ENCODE measurements around the gene CES3. TPM values are rescaled to one million over a fixed set of nuclear protein-coding genes. Genes with fewer than 3 reads are reported as not detected.
"Not testable (repeated sequence)": the region's sequence is repeated elsewhere in the genome, so short reads cannot be mapped to it uniquely, and the experiment has no call there.

Gene CES3
- total and polyA plus RNA-seq, 2 experiments from 2014 or later = 6.4 to 12.8 TPM

DNA sequence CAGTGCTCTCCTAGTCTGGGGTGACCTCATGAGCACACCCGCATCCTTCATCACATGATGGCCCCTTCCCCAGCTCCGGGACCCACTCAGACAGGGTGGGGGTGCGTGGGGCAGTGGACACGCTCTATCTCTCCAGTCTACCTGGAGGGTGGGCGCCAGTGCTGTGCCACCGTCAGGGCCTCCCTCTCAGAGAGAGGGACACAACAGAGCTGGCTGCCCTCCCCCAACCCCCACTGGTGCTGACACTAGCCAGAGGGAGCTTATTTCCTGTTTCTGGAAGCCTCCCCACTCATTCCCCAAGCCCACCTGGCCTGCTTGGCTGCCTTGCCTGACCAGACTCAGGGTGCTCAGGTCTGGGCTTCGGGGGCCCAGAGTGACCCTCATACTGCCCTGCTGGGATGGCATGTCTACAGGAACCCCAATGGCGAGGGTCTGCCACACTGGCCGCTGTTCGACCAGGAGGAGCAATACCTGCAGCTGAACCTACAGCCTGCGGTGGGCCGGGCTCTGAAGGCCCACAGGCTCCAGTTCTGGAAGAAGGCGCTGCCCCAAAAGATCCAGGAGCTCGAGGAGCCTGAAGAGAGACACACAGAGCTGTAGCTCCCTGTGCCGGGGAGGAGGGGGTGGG, 17.5 kb upstream of the CES3 start:
- H3K36me3 ChIP-seq = peaks cover 28% of the 10 kb centered on the region
- no peaks in the 10 kb centered on the region for H3K4me1 ChIP-seq (ENCODE audit: low read depth)
- TF ChIP-seq, protein P1, sequence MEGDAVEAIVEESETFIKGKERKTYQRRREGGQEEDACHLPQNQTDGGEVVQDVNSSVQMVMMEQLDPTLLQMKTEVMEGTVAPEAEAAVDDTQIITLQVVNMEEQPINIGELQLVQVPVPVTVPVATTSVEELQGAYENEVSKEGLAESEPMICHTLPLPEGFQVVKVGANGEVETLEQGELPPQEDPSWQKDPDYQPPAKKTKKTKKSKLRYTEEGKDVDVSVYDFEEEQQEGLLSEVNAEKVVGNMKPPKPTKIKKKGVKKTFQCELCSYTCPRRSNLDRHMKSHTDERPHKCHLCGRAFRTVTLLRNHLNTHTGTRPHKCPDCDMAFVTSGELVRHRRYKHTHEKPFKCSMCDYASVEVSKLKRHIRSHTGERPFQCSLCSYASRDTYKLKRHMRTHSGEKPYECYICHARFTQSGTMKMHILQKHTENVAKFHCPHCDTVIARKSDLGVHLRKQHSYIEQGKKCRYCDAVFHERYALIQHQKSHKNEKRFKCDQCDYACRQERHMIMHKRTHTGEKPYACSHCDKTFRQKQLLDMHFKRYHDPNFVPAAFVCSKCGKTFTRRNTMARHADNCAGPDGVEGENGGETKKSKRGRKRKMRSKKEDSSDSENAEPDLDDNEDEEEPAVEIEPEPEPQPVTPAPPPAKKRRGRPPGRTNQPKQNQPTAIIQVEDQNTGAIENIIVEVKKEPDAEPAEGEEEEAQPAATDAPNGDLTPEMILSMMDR (IDR thresholded peaks at IDR 0.05; ENCODE audit: low read depth, low read length) = no peak
- peak overlapping the region; percentile 34 for H3K27ac ChIP-seq
- DNase-seq (ENCODE audit: low read depth in 1 of 2, low spot score in 1 of 2) = no peak
- no peak overlapping the region for H3K4me3 ChIP-seq
- H3K27me3 ChIP-seq = peaks cover 11% of the 10 kb centered on the region
- H3K9me3 ChIP-seq (ENCODE audit: low read depth) = no peaks in the 10 kb centered on the region

DNA sequence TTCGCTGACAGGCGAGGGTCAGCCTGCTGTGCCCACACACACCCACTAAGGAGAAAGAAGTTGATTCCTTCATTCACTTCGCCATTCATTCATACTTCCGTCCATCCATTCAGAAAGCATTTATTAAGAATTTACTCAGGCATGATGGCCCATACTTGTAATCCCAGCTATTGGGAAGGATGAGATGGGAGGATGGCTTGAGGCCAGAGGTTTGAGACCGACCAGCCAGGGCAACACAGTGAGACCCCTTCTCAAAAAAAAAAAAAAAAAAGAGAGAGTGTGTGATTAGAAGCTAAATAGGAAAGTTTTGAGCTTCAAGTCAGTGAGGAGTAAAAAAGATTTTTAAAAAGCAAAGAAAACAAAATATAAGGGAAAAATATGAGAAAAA, 17.0 kb upstream of the CES3 start:
- TF ChIP-seq, protein P1 (IDR thresholded peaks at IDR 0.05; ENCODE audit: low read depth, low read length) = no peak
- Histone ChIP-seq H3K27ac (peak overlapping the region; percentile 34), H3K4me1 (ENCODE audit: low read depth) (no peaks in the 10 kb centered on the region), H3K36me3 (peaks cover 24% of the 10 kb centered on the region), H3K4me3 (no peak overlapping the region), H3K9me3 (ENCODE audit: low read depth) (no peaks in the 10 kb centered on the region), H3K27me3 (peaks cover 16% of the 10 kb centered on the region)
- no peak for DNase-seq (ENCODE audit: low read depth in 1 of 2, low spot score in 1 of 2)

DNA sequence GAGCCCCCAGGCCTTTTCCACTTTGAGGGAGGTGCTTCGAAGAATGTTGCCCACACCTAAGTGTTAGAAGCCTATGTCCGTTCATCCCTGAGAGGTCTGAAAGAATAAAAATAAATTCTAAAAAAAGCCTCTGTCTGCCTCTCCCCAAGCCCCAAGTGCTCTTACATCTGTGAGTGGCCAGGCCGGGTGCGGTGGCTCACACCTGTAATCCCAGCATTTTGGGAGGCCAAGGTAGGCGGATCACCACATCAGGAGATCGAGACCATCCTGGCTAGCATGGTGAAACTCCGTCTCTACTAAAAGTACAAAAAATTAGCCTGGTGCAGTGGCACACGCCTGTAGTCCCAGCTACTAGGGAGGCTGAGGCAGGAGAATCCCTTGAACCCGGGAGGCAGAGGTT, 16.1 kb upstream of the CES3 start:
- H3K9me3 ChIP-seq (ENCODE audit: low read depth); H3K4me3 ChIP-seq; H3K4me1 ChIP-seq (ENCODE audit: low read depth); DNase-seq (ENCODE audit: low read depth in 1 of 2, low spot score in 1 of 2): not testable (repeated sequence)
- peaks cover 26% of the 10 kb centered on the region for H3K27me3 ChIP-seq
- H3K36me3 ChIP-seq = peaks cover 23% of the 10 kb centered on the region
- H3K27ac ChIP-seq = peak overlapping the region; percentile 40

DNA sequence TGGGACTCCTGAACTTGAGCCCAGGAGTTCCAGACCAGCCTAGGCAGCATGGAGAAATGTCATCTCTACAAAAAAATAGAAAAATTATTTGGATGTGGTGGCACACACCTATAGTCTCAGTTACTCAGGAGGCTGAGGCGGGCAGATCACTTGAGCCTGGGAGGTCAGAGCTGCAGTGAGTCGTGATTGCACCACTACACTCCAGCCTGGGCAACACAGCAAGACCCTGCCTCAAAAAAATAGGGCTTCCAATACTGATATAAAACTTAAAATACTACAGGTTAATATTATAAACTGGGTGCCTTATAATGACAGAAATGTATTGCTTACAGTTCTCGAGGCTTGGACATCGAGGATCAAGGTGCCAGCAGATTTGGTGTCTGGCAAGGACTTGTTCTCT, 15.1 kb upstream of the CES3 start:
- Histone ChIP-seq H3K4me3 (no peak overlapping the region), H3K9me3 (ENCODE audit: low read depth) (no peaks in the 10 kb centered on the region), H3K36me3 (peaks cover 17% of the 10 kb centered on the region), H3K4me1 (ENCODE audit: low read depth) (no peaks in the 10 kb centered on the region), H3K27me3 (peaks cover 34% of the 10 kb centered on the region), H3K27ac (no peak overlapping the region)
- TF ChIP-seq, protein P1 (IDR thresholded peaks at IDR 0.05; ENCODE audit: low read depth, low read length) = no peak
- no peak for DNase-seq (ENCODE audit: low read depth in 1 of 2, low spot score in 1 of 2)

DNA sequence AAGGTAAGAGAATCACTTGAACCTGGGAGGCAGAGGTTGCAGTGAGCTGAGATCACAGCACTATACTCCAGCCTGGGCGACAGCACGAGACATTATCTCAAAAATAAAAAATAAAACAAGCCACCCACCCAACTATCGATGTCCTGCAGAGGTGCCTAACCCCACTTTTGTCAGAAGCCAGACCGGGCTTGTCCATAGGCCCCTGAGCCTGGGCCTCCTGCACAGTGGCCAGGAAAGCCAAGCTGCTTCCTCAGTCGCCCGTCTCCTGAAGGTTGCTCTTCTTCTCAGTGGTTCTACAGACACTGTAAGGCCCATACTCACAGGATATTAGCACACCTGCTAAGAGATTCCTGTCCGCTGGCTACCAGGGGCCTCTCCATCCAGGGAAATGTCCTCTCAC, 14.5 kb upstream of the CES3 start:
- H3K4me1 ChIP-seq (ENCODE audit: low read depth) = no peaks in the 10 kb centered on the region
- H3K27ac ChIP-seq = no peak overlapping the region
- TF ChIP-seq, protein P1 (IDR thresholded peaks at IDR 0.05; ENCODE audit: low read depth, low read length) = no peak
- DNase-seq (ENCODE audit: low read depth in 1 of 2, low spot score in 1 of 2) = no peak
- H3K9me3 ChIP-seq (ENCODE audit: low read depth) = no peaks in the 10 kb centered on the region
- no peak overlapping the region for H3K4me3 ChIP-seq
- peaks cover 11% of the 10 kb centered on the region for H3K36me3 ChIP-seq
- peaks cover 40% of the 10 kb centered on the region for H3K27me3 ChIP-seq

DNA sequence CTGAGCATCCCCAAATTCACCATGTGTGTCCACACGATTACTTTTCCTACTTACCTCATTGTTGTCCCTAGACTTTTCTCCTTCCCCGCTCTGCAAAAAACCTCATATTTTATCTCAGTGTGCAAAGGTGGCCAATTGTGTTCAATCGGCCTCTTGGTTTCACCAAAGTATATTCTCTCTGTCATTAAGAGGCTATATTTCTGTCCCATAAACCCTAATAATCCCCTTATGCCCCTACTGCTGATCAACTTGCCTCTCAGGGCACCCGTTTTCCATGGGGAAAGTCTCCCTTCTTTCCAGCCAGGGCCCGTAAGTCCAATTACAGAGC, 14.1 kb upstream of the CES3 start:
- Histone ChIP-seq H3K4me3 (no peak overlapping the region), H3K27ac (no peak overlapping the region), H3K36me3 (peaks cover 7% of the 10 kb centered on the region), H3K27me3 (peaks cover 40% of the 10 kb centered on the region), H3K9me3 (ENCODE audit: low read depth) (no peaks in the 10 kb centered on the region), H3K4me1 (ENCODE audit: low read depth) (no peaks in the 10 kb centered on the region)
- TF ChIP-seq, protein P1 (IDR thresholded peaks at IDR 0.05; ENCODE audit: low read depth, low read length) = no peak
- DNase-seq (ENCODE audit: low read depth in 1 of 2, low spot score in 1 of 2) = no peak

Measured in cardiac muscle cell (in vitro differentiated cells and primary cell).